Kidney (tissue), 22 donors: ENCODE measurements around the gene KRT27. TPM values are rescaled to one million over a fixed set of nuclear protein-coding genes. Genes with fewer than 3 reads are reported as not detected.

ENCODE experiments used
- DNase-seq, 5 donors: peaks; one replicate each; pipeline ENCODE4 v3.0.0-alpha.2; 2013 to 2020
- FAIRE-seq: peaks from 2 replicates; lab custom pipeline; 2012; peaks lifted over from hg19 to GRCh38; lab: Jason Lieb, UNC
- H3K27ac ChIP-seq, 2 donors: one replicate each; pipeline ENCODE4 v1.7.0; 2013; ENCODE audit warnings: low read depth in 2 of 2, low read length in 2 of 2, inconsistent platforms in 1 of 2
- H3K27me3 ChIP-seq: one replicate; pipeline ENCODE4 v1.7.1; 2013; ENCODE audit warnings: low read length, inconsistent platforms; ENCODE audit not compliant: control insufficient read depth, insufficient read depth
- H3K36me3 ChIP-seq, 3 donors: one replicate each; pipeline versions ENCODE4 v1.7.0 to v1.7.1; 2013; ENCODE audit warnings: low read length in 3 of 3, control low read depth in 1 of 3, inconsistent platforms in 1 of 3; ENCODE audit not compliant: insufficient read depth in 3 of 3, control insufficient read depth in 2 of 3
- H3K4me1 ChIP-seq, 3 donors: one replicate each; pipeline versions ENCODE4 v1.7.0 to v1.7.1; 2013; ENCODE audit warnings: low read length in 3 of 3, inconsistent platforms in 1 of 3, low read depth in 1 of 3; ENCODE audit not compliant: control insufficient read depth in 2 of 3, insufficient read depth in 2 of 3
- H3K4me3 ChIP-seq, 3 donors: one replicate each; pipeline versions ENCODE4 v1.7.0 to v1.8.1; 2013; ENCODE audit warnings: low read length in 3 of 3, control low read depth in 1 of 3, inconsistent platforms in 1 of 3
- H3K9ac ChIP-seq, 3 donors: one replicate each; pipeline versions ENCODE4 v1.7.0 to v1.7.1; 2013; ENCODE audit warnings: low read length in 3 of 3, control low read depth in 1 of 3, inconsistent platforms in 1 of 3
- H3K9me3 ChIP-seq, 3 donors: one replicate each; pipeline versions ENCODE4 v1.7.0 to v1.7.1; 2013; ENCODE audit warnings: low read length in 3 of 3, control low read depth in 1 of 3, inconsistent platforms in 1 of 3; ENCODE audit not compliant: control insufficient read depth in 2 of 3, insufficient read depth in 1 of 3
- CTCF ChIP-seq: IDR thresholded peaks from 3 replicates; pipeline ENCODE4 v1.5.1; 2012; ENCODE audit warnings: mild to moderate bottlenecking, moderate library complexity, borderline replicate concordance; ENCODE audit not compliant: insufficient read depth; ENCODE audit errors: extremely low read depth
- intact Hi-C: fragments of 100-400 bp; cut with DNase I; formaldehyde crosslinking; loops from one replicate; pipeline ENCODE4 v1.11.1; 2022
- long read RNA-seq, 10 donors: library from polyadenylated mRNA in 1 of 10; unstranded in 1 of 10; transcript quantifications; one replicate each; pipeline ENCODE4 v2.0.0 and lab custom pipeline, GENCODE V29; 2021 to 2026
- polyA plus RNA-seq: library from polyadenylated mRNA; stranded (reverse); fragments of 350-450 nt; fragmentation: Illumina TruSeq; extraction: RNeasy Lipid Tissue Mini Kit (QIAGEN cat#74804); gene quantifications from one replicate; pipeline ENCODE4 v1.2.3, GENCODE V29; 2014; ENCODE audit warnings: low read depth, low replicate concordance; ENCODE audit not compliant: insufficient read depth
- total RNA-seq: library from RNA; stranded (reverse); fragmentation: NEBNext Ultra II Directional; extraction: Animal tissue kit (Norgen Biotek cat#: 25700); gene quantifications from one replicate; pipeline ENCODE4 v1.2.1, GENCODE V29; 2021
- donor health status: control.
- donor health status: control.
- donor health status: control.
- donor health status: control.
- donor health status: control.
- donor health status: DM: yes; HTN: yes; CAD: no.
- donor health status: Normal renal cell carcinoma (clear cell type).

The KRT27 gene, protein sequence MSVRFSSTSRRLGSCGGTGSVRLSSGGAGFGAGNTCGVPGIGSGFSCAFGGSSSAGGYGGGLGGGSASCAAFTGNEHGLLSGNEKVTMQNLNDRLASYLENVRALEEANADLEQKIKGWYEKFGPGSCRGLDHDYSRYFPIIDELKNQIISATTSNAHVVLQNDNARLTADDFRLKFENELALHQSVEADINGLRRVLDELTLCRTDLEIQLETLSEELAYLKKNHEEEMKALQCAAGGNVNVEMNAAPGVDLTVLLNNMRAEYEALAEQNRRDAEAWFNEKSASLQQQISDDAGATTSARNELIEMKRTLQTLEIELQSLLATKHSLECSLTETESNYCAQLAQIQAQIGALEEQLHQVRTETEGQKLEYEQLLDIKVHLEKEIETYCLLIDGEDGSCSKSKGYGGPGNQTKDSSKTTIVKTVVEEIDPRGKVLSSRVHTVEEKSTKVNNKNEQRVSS
- total RNA-seq = not detected
- not detected for polyA plus RNA-seq
- long read RNA-seq, donor 1 = 0 reads
- long read RNA-seq, donor 2 = 0 reads
- long read RNA-seq, donor 3 = 0 reads
- long read RNA-seq, donor 4 = 0 reads
- long read RNA-seq, donor 5 = 0 reads
- long read RNA-seq, donor 6 = 0 reads
- long read RNA-seq, donor 7, partial matches to known transcripts = 1 of 1 reads
- long read RNA-seq, donor 7, other reads (novel, unspliced or antisense) = 0 of 1 reads
- long read RNA-seq, donor 8 = 0 reads
- long read RNA-seq, donor 9 = 0 reads
- long read RNA-seq, donor 10 = 0 reads

- Histone ChIP-seq H3K9me3 (no peaks in the 10 kb centered on the region), H3K36me3 (no peaks in the 10 kb centered on the region), H3K9ac (no peak within 1 kb of the TSS), H3K4me1 (no peaks in the 10 kb centered on the region), H3K27me3 (no peaks in the 10 kb centered on the region), H3K4me3 (no peak within 1 kb of the TSS), H3K27ac (no peak within 1 kb of the TSS)
- FAIRE-seq = no peak
- no peak for TF ChIP-seq CTCF
- DNase-seq = no peak
- intact Hi-C loops = loop anchor here (10.0 kb wide), 1 partner anchor 168 kb away; no protein-coding TSS in a partner anchor
Measured at GRCh38 chr17:40782450-40782849, at the start of gene KRT27. Gene KRT27, minus strand, starts transcription at chr17:40782550. Its CDS starts 57 bp downstream, at chr17:40782493.

GRCh38 chr17:40830085-40830776 is 47.9 kb upstream of the KRT27 start:
- DNase-seq (no peak), FAIRE-seq (no peak)
- Histone ChIP-seq H3K4me3 (no peak overlapping the region), H3K27ac (no peak overlapping the region), H3K4me1 (no peaks in the 10 kb centered on the region), H3K36me3 (peaks cover 0 to 6% (median 4%) of the 10 kb centered on the region in 3 donors), H3K9me3 (no peaks in the 10 kb centered on the region), H3K9ac (no peak overlapping the region), H3K27me3 (no peaks in the 10 kb centered on the region)
- intact Hi-C loops = no loop called here
- no peak for TF ChIP-seq CTCF

- no peaks in the 10 kb centered on the region for H3K9me3 ChIP-seq
- H3K27ac ChIP-seq = no peak overlapping the region
- no peaks in the 10 kb centered on the region for H3K36me3 ChIP-seq
- no peak for FAIRE-seq
- no peaks in the 10 kb centered on the region for H3K4me1 ChIP-seq
- TF ChIP-seq CTCF = no peak
- DNase-seq = no peak
- no peak overlapping the region for H3K4me3 ChIP-seq
- no peaks in the 10 kb centered on the region for H3K27me3 ChIP-seq
- H3K9ac ChIP-seq = no peak overlapping the region
- intact Hi-C loops = no loop called here
Measured at GRCh38 chr17:40828454-40829044, 46.2 kb upstream of the KRT27 start.
